Liver (tissue), 9 donors: Measurements from ENCODE around the gene FARSB. TPM values are rescaled to one million over a fixed set of nuclear protein-coding genes. Genes with fewer than 3 reads are reported as not detected.

ENCODE experiments used
- DNase-seq: peaks from one replicate; pipeline ENCODE4 v3.0.0-alpha.2; 2017; ENCODE audit warnings: low spot score
- H3K27ac ChIP-seq, 2 donors: one replicate each; pipeline ENCODE4 v1.7.0; 2013; ENCODE audit warnings: inconsistent platforms in 2 of 2, low read length in 2 of 2, control low read depth in 1 of 2, low read depth in 1 of 2, mild to moderate bottlenecking in 1 of 2
- H3K27me3 ChIP-seq, 4 donors: one replicate each; pipeline versions ENCODE4 v1.6.1 to v1.7.0; 2013; ENCODE audit warnings: low read length in 3 of 4, inconsistent platforms in 1 of 4, mild to moderate bottlenecking in 1 of 4, moderate library complexity in 1 of 4; ENCODE audit not compliant: control insufficient read depth in 4 of 4, insufficient read depth in 4 of 4
- H3K36me3 ChIP-seq, 4 donors: one replicate each; pipeline versions ENCODE4 v1.6.1 to v1.7.0; 2013; ENCODE audit warnings: low read length in 3 of 4, mild to moderate bottlenecking in 3 of 4, low read depth in 1 of 4, moderate library complexity in 1 of 4; ENCODE audit not compliant: control insufficient read depth in 4 of 4, insufficient read depth in 3 of 4
- H3K4me1 ChIP-seq, 4 donors: one replicate each; pipeline versions ENCODE4 v1.6.1 to v1.7.0; 2013; ENCODE audit warnings: low read length in 3 of 4, mild to moderate bottlenecking in 3 of 4, moderate library complexity in 1 of 4; ENCODE audit not compliant: control insufficient read depth in 4 of 4, insufficient read depth in 4 of 4
- H3K4me3 ChIP-seq, 3 donors: one replicate each; pipeline versions ENCODE4 v1.6.1 to v1.7.0; 2013; ENCODE audit warnings: low read length in 3 of 3, control low read depth in 1 of 3, low read depth in 1 of 3, mild to moderate bottlenecking in 1 of 3
- H3K9ac ChIP-seq, 2 donors: one replicate each; pipeline ENCODE4 v1.7.0; 2013; ENCODE audit warnings: low read length in 2 of 2, mild to moderate bottlenecking in 2 of 2, moderate library complexity in 2 of 2, control low read depth in 1 of 2, low read depth in 1 of 2
- H3K9me3 ChIP-seq, 4 donors: one replicate each; pipeline versions ENCODE4 v1.6.1 to v1.7.0; 2013; ENCODE audit warnings: low read length in 3 of 4; ENCODE audit not compliant: control insufficient read depth in 4 of 4
- ATF3 ChIP-seq: IDR thresholded peaks from 2 replicates; pipeline ENCODE4 v1.6.1; 2016; ENCODE audit warnings: antibody characterized with exemption
- EGR1 ChIP-seq, 2 donors: IDR thresholded peaks; 2 replicates each; pipeline ENCODE4 v1.6.1; 2016 to 2018; ENCODE audit warnings: antibody characterized with exemption in 2 of 2, low read depth in 2 of 2
- FOXA1 ChIP-seq: IDR thresholded peaks from 2 replicates; pipeline ENCODE4 v1.6.1; 2016; ENCODE audit warnings: antibody characterized with exemption
- FOXA2 ChIP-seq: IDR thresholded peaks from 2 replicates; pipeline ENCODE4 v1.6.1; 2016; ENCODE audit warnings: antibody characterized with exemption
- GABPA ChIP-seq, 2 donors: IDR thresholded peaks in 1 of 2; conservative IDR thresholded peaks in 1 of 2; 2 replicates each; pipeline ENCODE4 v1.6.1; 2016; ENCODE audit warnings: antibody characterized with exemption in 2 of 2, mild to moderate bottlenecking in 1 of 2, moderate library complexity in 1 of 2
- HNF4A ChIP-seq, 2 donors: conservative IDR thresholded peaks; 2 replicates each; pipeline ENCODE4 v1.6.1; 2016; ENCODE audit warnings: antibody characterized with exemption in 2 of 2, mild to moderate bottlenecking in 2 of 2
- HNF4G ChIP-seq: IDR thresholded peaks from 2 replicates; pipeline ENCODE4 v1.6.1; 2016; ENCODE audit warnings: antibody characterized with exemption
- JUND ChIP-seq, 2 donors: IDR thresholded peaks; 2 replicates each; pipeline ENCODE4 v1.6.1; 2016; ENCODE audit warnings: antibody characterized with exemption in 2 of 2
- MAX ChIP-seq: IDR thresholded peaks from 2 replicates; pipeline ENCODE4 v1.6.1; 2016; ENCODE audit warnings: antibody characterized with exemption
- NR2F2 ChIP-seq: IDR thresholded peaks from 2 replicates; pipeline ENCODE4 v1.6.1; 2016; ENCODE audit warnings: antibody characterized with exemption
- RAD21 ChIP-seq, 2 donors: IDR thresholded peaks; 2 replicates each; pipeline ENCODE4 v1.6.1; 2016; ENCODE audit warnings: antibody characterized with exemption in 2 of 2, mild to moderate bottlenecking in 2 of 2
- REST ChIP-seq: IDR thresholded peaks from 2 replicates; pipeline ENCODE4 v1.6.1; 2016; ENCODE audit warnings: antibody characterized with exemption, mild to moderate bottlenecking
- RXRA ChIP-seq, 2 donors: IDR thresholded peaks; 2 replicates each; pipeline ENCODE4 v1.6.1; 2017 to 2018; ENCODE audit warnings: antibody characterized with exemption in 2 of 2, mild to moderate bottlenecking in 1 of 2
- SP1 ChIP-seq: IDR thresholded peaks from 2 replicates; pipeline ENCODE4 v1.6.1; 2018; ENCODE audit warnings: antibody characterized with exemption, mild to moderate bottlenecking
- TAF1 ChIP-seq: conservative IDR thresholded peaks from 2 replicates; pipeline ENCODE4 v1.6.1; 2016; ENCODE audit warnings: antibody characterized with exemption, mild to moderate bottlenecking
- YY1 ChIP-seq: IDR thresholded peaks from 2 replicates; pipeline ENCODE4 v1.6.1; 2016; ENCODE audit warnings: antibody characterized with exemption, mild to moderate bottlenecking
- ZBTB33 ChIP-seq: IDR thresholded peaks from 2 replicates; pipeline ENCODE4 v1.6.1; 2016; ENCODE audit warnings: antibody characterized with exemption
- WGBS: extraction: QIAGEN DNeasy Blood & Tissue Kit; methylation state at CpG from one replicate; pipeline ENCODE4 v1.1.7; 2013; 5-methylcytosine and 5-hydroxymethylcytosine counted together
- polyA plus RNA-seq, 2 donors: library from polyadenylated mRNA; stranded (reverse) in 1 of 2; unstranded in 1 of 2; fragments of 200-250 nt in 1 of 2; fragments of >200 nt in 1 of 2; fragmentation: Nextera tagmentation in 1 of 2; extraction: Ambion mirVana in 1 of 2; gene quantifications; one replicate each; pipeline versions ENCODE4 v1.2.1 to v1.2.3, GENCODE V29; 2013 to 2015
- total RNA-seq, 2 donors: library from RNA; depleted of rRNA; stranded (reverse); fragments of >200 nt; gene quantifications; one replicate each; pipeline ENCODE4 v1.2.3, GENCODE V29; 2014
- donor health status: healthy.
- donor health status: healthy.
- donor health status: healthy.
- donor health status: healthy.
- donor health status: healthy.

Gene FARSB
- total and polyA plus RNA-seq, 4 donors, result 5.5 to 9.7 (median 8.9) TPM

- WGBS, result 35% methylated on average over 9 of the region's 9 CpGs
- Histone ChIP-seq H3K4me3 (no peak overlapping the region), H3K9ac (no peak overlapping the region), H3K36me3 (no peaks in the 10 kb centered on the region), H3K9me3 (no peaks in the 10 kb centered on the region), H3K27me3 (no peaks in the 10 kb centered on the region), H3K27ac (peak overlapping the region; percentile 77 to 89), H3K4me1 (peaks cover 0 to 40% (median 12%) of the 10 kb centered on the region in 4 donors)
- TF ChIP-seq SP1, result peak; percentile 55
- no peak for TF ChIP-seq ZBTB33
- no peak for TF ChIP-seq REST
- TF ChIP-seq JUND (IDR thresholded peaks at IDR 0.05), result peak in 1 of 2 donors; percentile 10
- TF ChIP-seq GABPA (IDR thresholded peaks at IDR 0.05 in 1 of 2, conservative IDR thresholded peaks at IDR 0.05 in 1 of 2), result no peak
- no peak for TF ChIP-seq ATF3
- no peak for TF ChIP-seq EGR1 (IDR thresholded peaks at IDR 0.05; ENCODE audit: low read depth in 2 of 2)
- peak; percentile 72 for TF ChIP-seq NR2F2
- no peak for TF ChIP-seq TAF1
- TF ChIP-seq HNF4A (conservative IDR thresholded peaks at IDR 0.05), result peak; percentile 28 to 42
- peak; percentile 94 for TF ChIP-seq YY1
- peak; percentile 74 to 75 for TF ChIP-seq RXRA (IDR thresholded peaks at IDR 0.05)
- no peak for DNase-seq
These were observed 14.5 kb upstream of the FARSB start for GRCh38 chr2:222670191-222671038.

- Histone ChIP-seq H3K27me3 (no peaks in the 10 kb centered on the region), H3K9me3 (no peaks in the 10 kb centered on the region), H3K36me3 (no peaks in the 10 kb centered on the region), H3K9ac (no peak overlapping the region), H3K4me1 (peaks cover 0 to 34% (median 12%) of the 10 kb centered on the region in 4 donors), H3K4me3 (no peak overlapping the region), H3K27ac (no peak overlapping the region)
- 86% methylated on average over 4 of the region's 4 CpGs for WGBS
- no peak for DNase-seq
- TF ChIP-seq MAX, result no peak
- TF ChIP-seq YY1, result no peak
- no peak for TF ChIP-seq REST
- no peak for TF ChIP-seq FOXA2
- TF ChIP-seq JUND (IDR thresholded peaks at IDR 0.05), result no peak
- TF ChIP-seq SP1, result no peak
- no peak for TF ChIP-seq ZBTB33
- TF ChIP-seq ATF3, result no peak
- TF ChIP-seq GABPA (IDR thresholded peaks at IDR 0.05 in 1 of 2, conservative IDR thresholded peaks at IDR 0.05 in 1 of 2), result no peak
- TF ChIP-seq FOXA1, result no peak
- no peak for TF ChIP-seq HNF4G
- TF ChIP-seq RAD21 (IDR thresholded peaks at IDR 0.05), result no peak
- TF ChIP-seq TAF1, result no peak
- TF ChIP-seq HNF4A (conservative IDR thresholded peaks at IDR 0.05), result no peak
These were observed 13.5 kb upstream of the FARSB start for GRCh38 chr2:222669353-222669752.
